Panc1 (cell line): Measurements from ENCODE around the gene ZNF764. TPM values are rescaled to one million over a fixed set of nuclear protein-coding genes. Genes with fewer than 3 reads are reported as not detected.

Experiments used
- ATAC-seq: fragments of 200-7000 bp; cut with Tn5 transposase; 2 replicates; pipeline ENCODE4 v1.9.1; 2020; ENCODE audit warnings: mild to moderate bottlenecking, moderate library complexity
- BruUV-seq: library from RNA; stranded (reverse); fragments of 400-500 nt; replicated peaks from 2 replicates; lab custom pipeline; 2021; lab: Mats Ljungman, UMichigan
- CTCF ChIA-PET: fragments of 300-600 bp; sonication (Branson Sonifier 250); formaldehyde crosslinking; loops from one replicate; lab custom pipeline; 2022; ENCODE audit warnings: antibody characterized with exemption; lab: Charles Lee
- POLR2A ChIA-PET: fragments of 300-600 bp; sonication (Branson Sonifier 250); formaldehyde crosslinking; loops from one replicate; lab custom pipeline; 2022; ENCODE audit warnings: antibody characterized with exemption; lab: Charles Lee
- DNase-seq: peaks from one replicate; pipeline ENCODE4 v3.0.0-alpha.2; 2010; ENCODE audit warnings: low read depth, low spot score
- H3K27ac ChIP-seq: 2 replicates; pipeline ENCODE4 v1.5.1; 2011; ENCODE audit warnings: mild to moderate bottlenecking, low read length, inconsistent platforms
- H3K27me3 ChIP-seq: fragments of 200-500 bp; sonication (Bioruptor generic); 2 replicates; pipeline ENCODE4 v1.6.0; 2014; ENCODE audit warnings: low read length, inconsistent platforms; ENCODE audit not compliant: control insufficient read depth, insufficient read depth
- H3K36me3 ChIP-seq: fragments of 200-500 bp; sonication (Bioruptor generic); 2 replicates; pipeline ENCODE4 v1.5.1; 2014; ENCODE audit warnings: inconsistent platforms, mild to moderate bottlenecking, low read length, moderate library complexity; ENCODE audit not compliant: control insufficient read depth, insufficient read depth
- H3K4me1 ChIP-seq: 2 replicates; pipeline ENCODE4 v1.5.1; 2011; ENCODE audit warnings: inconsistent platforms, mild to moderate bottlenecking, low read length, moderate library complexity; ENCODE audit not compliant: control insufficient read depth, insufficient read depth
- H3K4me3 ChIP-seq, 2 experiments: 2 replicates each; pipeline ENCODE4 v1.5.1; 2011 to 2012; ENCODE audit warnings: low read depth in 2 of 2, low read length in 2 of 2, mild to moderate bottlenecking in 2 of 2, inconsistent platforms in 1 of 2, moderate library complexity in 1 of 2
- H3K9me3 ChIP-seq: fragments of 200-500 bp; sonication (Bioruptor generic); 2 replicates; pipeline ENCODE4 v1.5.1; 2014; ENCODE audit warnings: low read depth, mild to moderate bottlenecking, inconsistent platforms, low read length, moderate library complexity; ENCODE audit not compliant: control insufficient read depth, insufficient read depth
- POLR2AphosphoS5 ChIP-seq: IDR thresholded peaks from 2 replicates; pipeline ENCODE4 v1.6.1; 2012; ENCODE audit warnings: mild to moderate bottlenecking, low read depth, low read length, moderate library complexity
- SIN3A ChIP-seq: IDR thresholded peaks from 2 replicates; pipeline ENCODE4 v1.6.1; 2012; ENCODE audit warnings: low read depth, mild to moderate bottlenecking, low read length, moderate library complexity, borderline replicate concordance; ENCODE audit not compliant: insufficient read depth
- TCF7L2 ChIP-seq: IDR thresholded peaks from 2 replicates; pipeline ENCODE4 v1.6.1; 2011; ENCODE audit warnings: mild to moderate bottlenecking, low read depth, low read length, inconsistent platforms
- in situ Hi-C: cut with HindIII; loops from 2 replicates; pipeline ENCODE4 v1.10.0; 2016; ENCODE audit warnings: low sequenced_read_pairs, low pct_unique_long_range_greater_than_20kb
- intact Hi-C: fragments of 100-400 bp; cut with micrococcal nuclease; formaldehyde crosslinking; loops from one replicate; pipeline ENCODE4 v1.10.0; 2022; ENCODE audit not compliant: unreplicated experiment
- total RNA-seq: library from RNA; stranded (reverse); gene quantifications from one replicate; pipeline ENCODE4 v1.2.1, GENCODE V29; 2021; ENCODE audit not compliant: unreplicated experiment
- TF ChIP-seq, protein P1 (sequence below), 2 experiments: IDR thresholded peaks; 2 replicates each; pipeline ENCODE4 v1.6.1; 2011 to 2012; ENCODE audit warnings: low read depth in 2 of 2, control low read depth in 1 of 2, low read length in 1 of 2, mild to moderate bottlenecking in 1 of 2, moderate library complexity in 1 of 2; ENCODE audit not compliant: insufficient read depth in 1 of 2
- TF ChIP-seq, protein P2 (sequence below): fragments of 450-650 bp; IDR thresholded peaks from 2 replicates; pipeline ENCODE4 v1.5.1; 2017; ENCODE audit warnings: mild to moderate bottlenecking

Gene ZNF764
- total RNA-seq, 1 experiment from 2014 or later = 16.7 TPM

DNA sequence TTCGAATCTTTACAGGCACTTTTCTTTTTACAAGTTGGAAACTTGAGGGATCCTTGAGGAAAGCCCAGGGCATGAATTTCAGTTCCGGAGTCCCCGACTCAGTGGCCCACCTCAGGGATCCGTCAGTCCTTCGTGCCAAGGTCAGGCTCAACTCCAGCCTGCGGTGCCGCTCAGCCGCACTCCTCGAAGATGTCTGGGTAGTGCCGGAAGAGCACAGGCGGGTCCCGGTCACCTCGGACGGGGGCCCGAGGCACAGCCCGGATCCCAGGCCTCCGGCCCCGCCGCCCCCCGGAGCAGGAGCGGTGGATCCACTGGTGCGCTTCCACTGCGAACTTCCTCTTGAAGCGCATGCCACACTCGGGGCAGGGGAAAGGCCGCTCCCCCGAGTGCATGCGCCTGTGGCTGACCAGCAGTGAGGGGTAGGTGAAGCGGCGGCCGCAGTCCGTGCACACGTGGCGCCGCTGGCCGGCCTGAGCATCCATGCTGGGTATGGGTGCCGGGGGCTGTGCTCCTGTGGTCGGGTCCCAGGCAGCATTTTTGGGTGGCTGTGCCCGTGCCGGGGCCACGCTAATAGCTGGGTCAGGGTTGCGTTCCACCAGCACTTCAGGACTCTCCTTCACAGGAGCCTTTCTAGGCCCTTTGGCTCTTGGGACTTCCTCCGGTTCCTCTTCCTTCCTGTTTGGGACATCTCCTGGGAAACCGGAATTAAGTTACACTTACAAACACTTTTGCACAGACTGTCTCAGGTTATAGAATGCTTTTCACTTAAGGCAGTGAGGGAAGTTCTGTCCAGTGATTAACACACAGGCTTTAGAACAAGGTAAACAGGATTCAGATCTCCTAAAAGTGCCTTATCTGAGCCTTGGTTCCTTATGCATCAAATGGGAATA, 11.8 kb upstream of the ZNF764 start:
- TSS peak; percentile 51 for BruUV-seq
- H3K9me3 ChIP-seq = no peaks in the 10 kb centered on the region
- TF ChIP-seq SIN3A = no peak
- no peak for TF ChIP-seq TCF7L2
- TF ChIP-seq, protein P1, sequence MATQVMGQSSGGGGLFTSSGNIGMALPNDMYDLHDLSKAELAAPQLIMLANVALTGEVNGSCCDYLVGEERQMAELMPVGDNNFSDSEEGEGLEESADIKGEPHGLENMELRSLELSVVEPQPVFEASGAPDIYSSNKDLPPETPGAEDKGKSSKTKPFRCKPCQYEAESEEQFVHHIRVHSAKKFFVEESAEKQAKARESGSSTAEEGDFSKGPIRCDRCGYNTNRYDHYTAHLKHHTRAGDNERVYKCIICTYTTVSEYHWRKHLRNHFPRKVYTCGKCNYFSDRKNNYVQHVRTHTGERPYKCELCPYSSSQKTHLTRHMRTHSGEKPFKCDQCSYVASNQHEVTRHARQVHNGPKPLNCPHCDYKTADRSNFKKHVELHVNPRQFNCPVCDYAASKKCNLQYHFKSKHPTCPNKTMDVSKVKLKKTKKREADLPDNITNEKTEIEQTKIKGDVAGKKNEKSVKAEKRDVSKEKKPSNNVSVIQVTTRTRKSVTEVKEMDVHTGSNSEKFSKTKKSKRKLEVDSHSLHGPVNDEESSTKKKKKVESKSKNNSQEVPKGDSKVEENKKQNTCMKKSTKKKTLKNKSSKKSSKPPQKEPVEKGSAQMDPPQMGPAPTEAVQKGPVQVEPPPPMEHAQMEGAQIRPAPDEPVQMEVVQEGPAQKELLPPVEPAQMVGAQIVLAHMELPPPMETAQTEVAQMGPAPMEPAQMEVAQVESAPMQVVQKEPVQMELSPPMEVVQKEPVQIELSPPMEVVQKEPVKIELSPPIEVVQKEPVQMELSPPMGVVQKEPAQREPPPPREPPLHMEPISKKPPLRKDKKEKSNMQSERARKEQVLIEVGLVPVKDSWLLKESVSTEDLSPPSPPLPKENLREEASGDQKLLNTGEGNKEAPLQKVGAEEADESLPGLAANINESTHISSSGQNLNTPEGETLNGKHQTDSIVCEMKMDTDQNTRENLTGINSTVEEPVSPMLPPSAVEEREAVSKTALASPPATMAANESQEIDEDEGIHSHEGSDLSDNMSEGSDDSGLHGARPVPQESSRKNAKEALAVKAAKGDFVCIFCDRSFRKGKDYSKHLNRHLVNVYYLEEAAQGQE (IDR thresholded peaks at IDR 0.05; ENCODE audit: insufficient read depth in 1 of 2, low read depth in 2 of 2, low read length in 1 of 2) = no peak
- TF ChIP-seq, protein P2, sequence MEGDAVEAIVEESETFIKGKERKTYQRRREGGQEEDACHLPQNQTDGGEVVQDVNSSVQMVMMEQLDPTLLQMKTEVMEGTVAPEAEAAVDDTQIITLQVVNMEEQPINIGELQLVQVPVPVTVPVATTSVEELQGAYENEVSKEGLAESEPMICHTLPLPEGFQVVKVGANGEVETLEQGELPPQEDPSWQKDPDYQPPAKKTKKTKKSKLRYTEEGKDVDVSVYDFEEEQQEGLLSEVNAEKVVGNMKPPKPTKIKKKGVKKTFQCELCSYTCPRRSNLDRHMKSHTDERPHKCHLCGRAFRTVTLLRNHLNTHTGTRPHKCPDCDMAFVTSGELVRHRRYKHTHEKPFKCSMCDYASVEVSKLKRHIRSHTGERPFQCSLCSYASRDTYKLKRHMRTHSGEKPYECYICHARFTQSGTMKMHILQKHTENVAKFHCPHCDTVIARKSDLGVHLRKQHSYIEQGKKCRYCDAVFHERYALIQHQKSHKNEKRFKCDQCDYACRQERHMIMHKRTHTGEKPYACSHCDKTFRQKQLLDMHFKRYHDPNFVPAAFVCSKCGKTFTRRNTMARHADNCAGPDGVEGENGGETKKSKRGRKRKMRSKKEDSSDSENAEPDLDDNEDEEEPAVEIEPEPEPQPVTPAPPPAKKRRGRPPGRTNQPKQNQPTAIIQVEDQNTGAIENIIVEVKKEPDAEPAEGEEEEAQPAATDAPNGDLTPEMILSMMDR = no peak
- TF ChIP-seq POLR2AphosphoS5 = no peak
- CTCF ChIA-PET = no interaction called here
- peaks cover 9% of the 10 kb centered on the region for H3K4me1 ChIP-seq
- intact Hi-C loops = no loop called here
- POLR2A ChIA-PET = no interaction called here
- ATAC-seq (no peak), DNase-seq (no peak)
- H3K27me3 ChIP-seq = no peaks in the 10 kb centered on the region
- H3K36me3 ChIP-seq = no peaks in the 10 kb centered on the region
- in situ Hi-C loops = no loop called here
- H3K27ac ChIP-seq = no peak overlapping the region
- H3K4me3 ChIP-seq = no peak overlapping the region

DNA sequence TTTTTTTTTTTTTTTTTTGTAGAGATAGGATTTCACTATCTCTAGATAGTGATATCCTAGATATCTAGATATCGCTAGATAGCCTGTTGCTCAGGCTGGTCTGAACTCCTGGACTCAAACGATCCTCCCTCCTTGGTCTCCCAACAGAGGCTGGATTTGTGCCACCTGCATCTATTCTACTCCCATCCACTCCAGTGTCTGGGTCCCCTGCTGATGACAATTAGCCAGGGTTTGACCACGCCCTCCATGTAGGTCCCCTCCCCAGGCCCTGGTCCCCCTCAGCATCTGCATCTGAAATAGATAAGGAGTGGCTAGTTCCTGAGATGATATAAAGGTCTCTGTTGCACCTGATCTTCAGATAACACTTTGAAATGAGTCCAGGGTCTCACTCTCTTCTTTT, 11.1 kb upstream of the ZNF764 start:
- no peak for ATAC-seq
- no peak overlapping the region for H3K27ac ChIP-seq
- ChIA-PET CTCF (no interaction called here), POLR2A (interaction anchor here (0.7 kb wide), 1 partner anchor 412 kb away, joined by 3 read pairs; no protein-coding TSS in a partner anchor)
- intact Hi-C loops = no loop called here
- no peaks in the 10 kb centered on the region for H3K27me3 ChIP-seq
- peaks cover 9% of the 10 kb centered on the region for H3K4me1 ChIP-seq
- in situ Hi-C loops = no loop called here
- DNase-seq = no peak
- no peaks in the 10 kb centered on the region for H3K36me3 ChIP-seq
- no TSS peak for BruUV-seq
- TF ChIP-seq POLR2AphosphoS5 = no peak
- TF ChIP-seq, protein P1 (IDR thresholded peaks at IDR 0.05; ENCODE audit: insufficient read depth in 1 of 2, low read depth in 2 of 2, low read length in 1 of 2) = no peak
- TF ChIP-seq, protein P2 = no peak
- no peak for TF ChIP-seq SIN3A
- no peak overlapping the region for H3K4me3 ChIP-seq
- H3K9me3 ChIP-seq = no peaks in the 10 kb centered on the region
